HG02763 (cell line): ENCODE results near the gene DCP2.

ENCODE experiments used
- ATAC-seq: cut with Tn5 transposase; IDR thresholded peaks from one replicate; pipeline ENCODE4 v1.9.1; 2021; ENCODE audit warnings: mild to moderate bottlenecking, moderate library complexity; ENCODE audit not compliant: unreplicated experiment

The DCP2 gene

GRCh38 chr5:112965733-112966306, 10.8 kb upstream of the DCP2 start:
- no peak for ATAC-seq

- ATAC-seq, result no peak
Measured at GRCh38 chr5:112967520-112968083, 9.0 kb upstream of the DCP2 start.

- no peak for ATAC-seq
Measured at GRCh38 chr5:112968411-112969106, 8.0 kb upstream of the DCP2 start.

- ATAC-seq, result no peak
Measured at GRCh38 chr5:112971276-112971675, 5.3 kb upstream of the DCP2 start.

GRCh38 chr5:112973036-112973435, 3.6 kb upstream of the DCP2 start:
- ATAC-seq, result no peak

- no peak for ATAC-seq
Measured at GRCh38 chr5:112973904-112974303, 2.7 kb upstream of the DCP2 start.

GRCh38 chr5:112974901-112975300, 1.7 kb upstream of the DCP2 start:
- ATAC-seq, result no peak

GRCh38 chr5:112975721-112976431, 722 bp upstream of the DCP2 start:
- ATAC-seq, result peak; percentile 7

- no peak for ATAC-seq
Measured at GRCh38 chr5:112977440-112977861, 853 bp downstream of the DCP2 start.

- ATAC-seq, result no peak
Measured at GRCh38 chr5:112978836-112979235, 2.2 kb downstream of the DCP2 start.

- no peak for ATAC-seq
Measured at GRCh38 chr5:112979723-112980122, 3.1 kb downstream of the DCP2 start.

- no peak for ATAC-seq
Measured at GRCh38 chr5:112983363-112983762, 6.8 kb downstream of the DCP2 start.

- no peak for ATAC-seq
Measured at GRCh38 chr5:112986224-112986623, 9.6 kb downstream of the DCP2 start.

- peak; percentile 71 for ATAC-seq
Measured at GRCh38 chr5:112995764-112996618, 19.4 kb downstream of the DCP2 start.

- no peak for ATAC-seq
Measured at GRCh38 chr5:112996830-112997374, 20.3 kb downstream of the DCP2 start.

GRCh38 chr5:112998296-112998695, 21.7 kb downstream of the DCP2 start:
- no peak for ATAC-seq

GRCh38 chr5:113000466-113000865, 23.9 kb downstream of the DCP2 start:
- no peak for ATAC-seq

- ATAC-seq, result no peak
Measured at GRCh38 chr5:113002423-113002822, 25.8 kb downstream of the DCP2 start.

- no peak for ATAC-seq
Measured at GRCh38 chr5:113003763-113004162, 27.2 kb downstream of the DCP2 start.

- no peak for ATAC-seq
Measured at GRCh38 chr5:113005454-113005853, 28.9 kb downstream of the DCP2 start.
